K562 (cell line): Measurements from ENCODE around the gene NT5DC4. TPM values are rescaled to one million over a fixed set of nuclear protein-coding genes. Genes with fewer than 3 reads are reported as not detected.

Source experiments
- ATAC-seq: fragments of 200-7000 bp; cut with Tn5 transposase; 3 replicates; pipeline ENCODE4 v1.9.1; 2020; ENCODE audit warnings: moderate library complexity
- BruUV-seq: library from RNA; stranded (reverse); fragments of 400-500 nt; replicated peaks from 2 replicates; lab custom pipeline; 2021; lab: Mats Ljungman, UMichigan
- CTCF ChIA-PET: fragments of 300-600 bp; formaldehyde crosslinking; extraction: SDS; loops from one replicate; lab custom pipeline; 2021; ENCODE audit warnings: low intra/inter-chr PET ratio; lab: Yijun Ruan, JAX
- POLR2A ChIA-PET: fragments of 300-600, 350-650 bp; sonication (Branson Sonifier 250); formaldehyde crosslinking; extraction: SDS; loops from one replicate; lab custom pipeline; 2021; ENCODE audit warnings: antibody characterized with exemption, inconsistent platforms; lab: Yijun Ruan, JAX
- DNase-seq, 4 experiments: peaks; one replicate each; pipeline versions ENCODE4 v3.0.0 to v3.0.0-alpha.2; 2011 to 2018; ENCODE audit warnings: low spot score in 3 of 4, mixed read lengths in 3 of 4; ENCODE audit errors: extremely low read depth in 1 of 4
- FAIRE-seq: peaks from 2 replicates; lab custom pipeline; 2011; peaks lifted over from hg19 to GRCh38; lab: Jason Lieb, UNC
- H2AFZ ChIP-seq: 2 replicates; pipeline ENCODE4 v1.6.0; 2011; ENCODE audit warnings: low read depth, low read length, control low read depth, inconsistent platforms
- H3K27ac ChIP-seq: fragments of 200-600 bp; 3 replicates; pipeline ENCODE4 v1.8.0; 2011; ENCODE audit warnings: low read depth, mild to moderate bottlenecking, control low read depth, inconsistent platforms, low read length, moderate library complexity, mixed read lengths; ENCODE audit errors: extremely low read depth
- H3K27me3 ChIP-seq, 2 experiments: fragments of 300-600 bp in 1 of 2; 2 replicates in 1 of 2; 3 replicates in 1 of 2; pipeline versions ENCODE4 v1.6.0 to v1.8.0; 2011; ENCODE audit warnings: inconsistent platforms in 2 of 2, low read length in 2 of 2, mild to moderate bottlenecking in 1 of 2, mixed read lengths in 1 of 2, moderate library complexity in 1 of 2; ENCODE audit not compliant: control insufficient read depth in 2 of 2, insufficient read depth in 2 of 2
- H3K36me3 ChIP-seq: fragments of 300-600 bp; 3 replicates; pipeline ENCODE4 v1.8.0; 2011; ENCODE audit warnings: mild to moderate bottlenecking, low read length, inconsistent platforms; ENCODE audit not compliant: control insufficient read depth, insufficient read depth
- H3K4me1 ChIP-seq, 2 experiments: fragments of 200-600 bp in 1 of 2; replicated peaks in 1 of 2; 2 replicates in 1 of 2; 3 replicates in 1 of 2; pipeline versions ENCODE4 v1.5.1 to v1.8.0; 2011; ENCODE audit warnings: inconsistent platforms in 2 of 2, low read length in 2 of 2, mild to moderate bottlenecking in 1 of 2, mixed read lengths in 1 of 2, moderate library complexity in 1 of 2; ENCODE audit not compliant: control insufficient read depth in 2 of 2, insufficient read depth in 2 of 2
- H3K4me2 ChIP-seq: 2 replicates; pipeline ENCODE4 v1.6.1; 2011; ENCODE audit warnings: low read length, control low read depth, inconsistent platforms, mixed read lengths; ENCODE audit not compliant: insufficient read depth
- H3K4me3 ChIP-seq: fragments of 200-600 bp; sonication (generic), shearing (Covaris generic); 2 replicates; pipeline ENCODE4 v1.5.1; 2016; ENCODE audit warnings: control low read depth, inconsistent platforms
- H3K79me2 ChIP-seq: fragments of 200-600 bp; 3 replicates; pipeline ENCODE4 v1.8.0; 2011; ENCODE audit warnings: low read length, inconsistent platforms; ENCODE audit not compliant: control insufficient read depth, insufficient read depth
- H3K9ac ChIP-seq, 2 experiments: 2 replicates each; pipeline versions ENCODE4 v1.6.0 to v1.6.1; 2011; ENCODE audit warnings: low read depth in 2 of 2, low read length in 2 of 2, control low read depth in 1 of 2, inconsistent platforms in 1 of 2, mild to moderate bottlenecking in 1 of 2, mixed read lengths in 1 of 2; ENCODE audit not compliant: insufficient read depth in 1 of 2
- H3K9me1 ChIP-seq: one replicate; pipeline ENCODE4 v1.6.0; 2011; ENCODE audit warnings: inconsistent platforms, mild to moderate bottlenecking, low read length, moderate library complexity; ENCODE audit not compliant: control insufficient read depth, insufficient read depth
- H3K9me3 ChIP-seq: replicated peaks from 2 replicates; pipeline ENCODE4 v1.5.1; 2011; ENCODE audit warnings: low read depth, low read length, inconsistent platforms; ENCODE audit not compliant: control insufficient read depth, insufficient read depth
- H4K20me1 ChIP-seq: replicated peaks from 2 replicates; pipeline ENCODE4 v1.6.1; 2011; ENCODE audit warnings: low read length, inconsistent platforms, mixed read lengths; ENCODE audit not compliant: control insufficient read depth, insufficient read depth
- BRF1 ChIP-seq: IDR thresholded peaks from 3 replicates; pipeline ENCODE4 v1.6.1; 2011; ENCODE audit warnings: borderline replicate concordance, mild to moderate bottlenecking; ENCODE audit not compliant: insufficient read length; ENCODE audit errors: extremely low read depth
- E2F3 ChIP-seq: fragments of 250-450 bp; sonication (Bioruptor Pico); IDR thresholded peaks from 2 replicates; pipeline ENCODE4 v1.4.0; 2020; ENCODE audit warnings: mild to moderate bottlenecking
- ELK3 ChIP-seq: fragments of 450-650 bp; formaldehyde crosslinking; IDR thresholded peaks from 2 replicates; pipeline ENCODE4 v1.4.0; 2020; ENCODE audit warnings: mild to moderate bottlenecking
- HOMEZ ChIP-seq: fragments of 250-450 bp; sonication (Bioruptor Pico); IDR thresholded peaks from 2 replicates; pipeline ENCODE4 v1.4.0; 2020; ENCODE audit warnings: mild to moderate bottlenecking, moderate library complexity
- MYC ChIP-seq, 2 experiments: fragments of 250-450 bp in 1 of 2; sonication (Bioruptor Pico) in 1 of 2; IDR thresholded peaks; 2 replicates each; pipeline versions ENCODE4 v1.5.1 to v1.6.1; 2012 to 2021; ENCODE audit warnings: low read depth in 2 of 2, borderline replicate concordance in 1 of 2, improper control_type of control experiment in 1 of 2, low read length in 1 of 2, mild to moderate bottlenecking in 1 of 2, moderate library complexity in 1 of 2
- NFE2L1 ChIP-seq: fragments of 450-650 bp; IDR thresholded peaks from 2 replicates; pipeline ENCODE4 v1.6.1; 2016; ENCODE audit warnings: missing genetic modification characterization, low read depth, mild to moderate bottlenecking, missing compliant biosample characterization, moderate library complexity, borderline replicate concordance
- TOE1 ChIP-seq, 2 experiments: fragments of 450-650 bp in 1 of 2; sonication (generic) in 1 of 2; formaldehyde crosslinking in 1 of 2; IDR thresholded peaks; 2 replicates each; pipeline versions ENCODE4 v1.7.1 to v1.8.0; 2016 to 2022; ENCODE audit warnings: borderline replicate concordance in 2 of 2, mild to moderate bottlenecking in 2 of 2, antibody characterized with exemption in 1 of 2, inconsistent platforms in 1 of 2, low read depth in 1 of 2, missing genetic modification reagents in 1 of 2, moderate library complexity in 1 of 2
- TRIM28 ChIP-seq: fragments of 450-650 bp; IDR thresholded peaks from 2 replicates; pipeline ENCODE4 v1.6.1; 2017
- ZMIZ1 ChIP-seq, 2 experiments: fragments of 150-350 bp in 1 of 2; IDR thresholded peaks; 2 replicates each; pipeline ENCODE4 v1.6.1; 2012 to 2016; ENCODE audit warnings: low read depth in 2 of 2, low read length in 2 of 2, mild to moderate bottlenecking in 1 of 2, moderate library complexity in 1 of 2
- ZNF507 ChIP-seq: conservative IDR thresholded peaks from 2 replicates; pipeline ENCODE4 v1.6.1; 2017; ENCODE audit warnings: missing genetic modification characterization, missing compliant biosample characterization
- WGBS: fragments of 100-300 bp; shearing (Covaris generic); methylation state at CpG from one replicate; pipeline ENCODE4 v1.1.6; 2016; ENCODE audit warnings: low coverage, mixed read lengths; ENCODE audit not compliant: insufficient coverage; ENCODE audit errors: missing lambda C conversion rate; 5-methylcytosine and 5-hydroxymethylcytosine counted together
- in situ Hi-C: fragments of 300-500 bp; cut with MboI; formaldehyde crosslinking; loops from 4 replicates; pipeline ENCODE4 v1.15.0; 2018; ENCODE audit warnings: inconsistent platforms, mixed read lengths
- intact Hi-C: fragments of 100-400 bp; cut with micrococcal nuclease; formaldehyde crosslinking; loops from 2 replicates; pipeline ENCODE4 v1.14.2; 2022
- polyA plus RNA-seq, 8 experiments: library from polyadenylated mRNA; depleted of rRNA in 4 of 8; stranded (reverse) in 5 of 8; unstranded in 3 of 8; fragments of >200 nt; fragmentation: Nextera tagmentation in 2 of 8; fragmentation: Illumina TruSeq in 1 of 8; extraction: Ambion mirVana in 2 of 8; extraction: Trizol in 1 of 8; gene quantifications; 2 replicates each; pipeline versions ENCODE4 v1.2.1 to v1.2.3, GENCODE V29; 2011 to 2014; ENCODE audit warnings: inconsistent platforms in 1 of 8, missing spikeins in 1 of 8
- total RNA-seq, 7 experiments: library from RNA; depleted of rRNA in 6 of 7; stranded (reverse); fragments of >200 nt in 6 of 7; fragmentation: Illumina TruSeq in 2 of 7; extraction: Trizol in 2 of 7; gene quantifications; 2 replicates each; pipeline versions ENCODE4 v1.2.1 to v1.2.3, GENCODE V29; 2011 to 2021; ENCODE audit warnings: low replicate concordance in 1 of 7
- TF ChIP-seq, protein P1 (sequence below), 3 experiments: fragments of 200-800 bp in 1 of 3; sonication (Bioruptor generic) in 1 of 3; sonication (generic) in 1 of 3; formaldehyde crosslinking in 1 of 3; IDR thresholded peaks; 2 replicates each; pipeline versions ENCODE4 v1.6.1 to v1.8.0; 2016 to 2022; ENCODE audit warnings: mild to moderate bottlenecking in 2 of 3, missing compliant biosample characterization in 2 of 3, missing genetic modification characterization in 2 of 3, missing genetic modification reagents in 1 of 3

NT5DC4 gene
- total and polyA plus RNA-seq, 9 of the 15 experiments (the other 6 are each of a cell fraction or from before 2014, with no cell fraction given): 0.44 to 6.9 (median 2.5) TPM

GRCh38 chr2:112690853-112691401, 29.9 kb upstream of the NT5DC4 start:
- intact Hi-C loops (loop anchor here (2.0 kb wide), 2 partner anchors 36 to 64 kb away; no protein-coding TSS in a partner anchor), in situ Hi-C loops (no loop called here)
- Histone ChIP-seq H3K4me2 (peak overlapping the region; percentile 9; the same call in 1 of the 2 replicates), H3K27ac (peak overlapping the region; percentile 40; the same call in 2 of the 3 replicates), H3K27me3 (no peaks in the 10 kb centered on the region), H3K4me1 (peaks cover 53 to 56% of the 10 kb centered on the region in 2 experiments), H3K9me3 (no peaks in the 10 kb centered on the region), H3K4me3 (no peak overlapping the region), H2AFZ (peak overlapping the region; percentile 80), H3K79me2 (no peaks in the 10 kb centered on the region), H3K36me3 (no peaks in the 10 kb centered on the region), H3K9me1 (no peaks in the 10 kb centered on the region), H3K9ac (peak overlapping the region; percentile 1 to 79; a peak in 2 of 4 replicates), H4K20me1 (no peaks in the 10 kb centered on the region)
- 43% methylated on average over 9 of the region's 9 CpGs for WGBS
- ChIA-PET POLR2A (interaction anchor here (1.1 kb wide), 1 partner anchor 40 kb away, joined by 4 read pairs; no protein-coding TSS in a partner anchor), CTCF (no interaction called here)
- FAIRE-seq: peak; percentile 32
- no TSS peak for BruUV-seq
- peak; percentile 54 to 77 (median 62) for DNase-seq
- ATAC-seq: peak; percentile 55
- no peak for TF ChIP-seq E2F3
- no peak for TF ChIP-seq ZMIZ1 (IDR thresholded peaks at IDR 0.05; ENCODE audit: low read depth in 2 of 2, low read length in 2 of 2)
- no peak for TF ChIP-seq BRF1
- 0 out of 2 replicates have a peak, but pooled peaks have one; percentile 41 for TF ChIP-seq MYC (IDR thresholded peaks at IDR 0.05; ENCODE audit: low read depth, low read length)
- TF ChIP-seq MYC (CRISPR knock-in tag; IDR thresholded peaks at IDR 0.05; ENCODE audit: borderline replicate concordance, low read depth): no peak
- no peak for TF ChIP-seq NFE2L1 (tag)
- no peak for TF ChIP-seq ELK3 (CRISPR knock-in tag)
- TF ChIP-seq, protein P1, sequence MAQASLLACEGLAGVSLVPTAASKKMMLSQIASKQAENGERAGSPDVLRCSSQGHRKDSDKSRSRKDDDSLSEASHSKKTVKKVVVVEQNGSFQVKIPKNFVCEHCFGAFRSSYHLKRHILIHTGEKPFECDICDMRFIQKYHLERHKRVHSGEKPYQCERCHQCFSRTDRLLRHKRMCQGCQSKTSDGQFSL (CRISPR knock-in tag; IDR thresholded peaks at IDR 0.05): no peak
- TF ChIP-seq, protein P1 (tag; IDR thresholded peaks at IDR 0.05): no peak
- 0 out of 2 replicates have a peak, but pooled peaks have one; percentile 52 for TF ChIP-seq TOE1 (IDR thresholded peaks at IDR 0.05; ENCODE audit: borderline replicate concordance)
- no peak for TF ChIP-seq TOE1 (CRISPR knock-in tag; IDR thresholded peaks at IDR 0.05; ENCODE audit: borderline replicate concordance, low read depth)
- no peak for TF ChIP-seq ZNF507 (tag)
- TF ChIP-seq HOMEZ (CRISPR knock-in tag): no peak
- TF ChIP-seq TRIM28: no peak
